GM18505 (cell line): ENCODE measurements around the gene DNASE1.
"Not testable (repeated sequence)": the region's sequence is repeated elsewhere in the genome, so short reads cannot be mapped to it uniquely, and the experiment has no call there.

Experiments
- ATAC-seq: cut with Tn5 transposase; IDR thresholded peaks from one replicate; pipeline ENCODE4 v1.9.1; 2021; ENCODE audit not compliant: unreplicated experiment
- POLR2A ChIP-seq: IDR thresholded peaks from 4 replicates; pipeline ENCODE4 v1.6.1; 2011; ENCODE audit warnings: borderline replicate concordance; ENCODE audit not compliant: insufficient read depth, insufficient read length; ENCODE audit errors: extremely low read depth

The DNASE1 gene

DNA sequence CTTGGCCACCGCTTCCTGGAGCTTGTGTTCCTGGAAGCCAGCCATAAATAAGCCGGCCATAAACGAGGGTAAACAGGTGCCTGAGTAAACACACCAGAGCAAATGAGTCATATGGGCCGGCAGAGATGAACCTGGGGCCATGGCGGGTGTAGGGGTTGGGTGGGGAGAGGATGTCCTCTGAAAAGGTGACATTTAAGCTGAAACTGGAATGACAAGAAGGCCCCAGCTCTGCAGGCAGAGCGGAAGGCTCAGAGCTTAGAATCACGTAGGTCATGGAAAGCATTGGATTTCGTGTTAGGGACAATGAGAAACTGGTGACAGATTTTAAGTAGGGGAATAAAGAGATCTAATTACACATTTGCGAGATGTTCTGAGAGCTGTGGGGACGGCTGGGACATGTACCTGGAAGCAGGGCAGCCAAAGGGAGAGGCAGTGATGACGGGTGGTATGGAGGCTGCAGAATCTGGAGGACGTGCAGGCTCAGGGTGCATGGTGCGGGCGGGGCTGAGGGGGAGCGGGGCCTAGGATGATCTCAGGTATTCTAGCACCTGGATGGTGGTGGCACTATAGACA lies 8.1 kb upstream of the DNASE1 start:
- TF ChIP-seq POLR2A = no peak
- ATAC-seq = no peak

GRCh38 chr16:3650631-3651265 lies 3.7 kb upstream of the DNASE1 start:
- TF ChIP-seq POLR2A = no peak
- no peak for ATAC-seq

GRCh38 chr16:3651461-3652372 lies 2.8 kb upstream of the DNASE1 start:
- TF ChIP-seq POLR2A = no peak
- ATAC-seq = no peak

DNA sequence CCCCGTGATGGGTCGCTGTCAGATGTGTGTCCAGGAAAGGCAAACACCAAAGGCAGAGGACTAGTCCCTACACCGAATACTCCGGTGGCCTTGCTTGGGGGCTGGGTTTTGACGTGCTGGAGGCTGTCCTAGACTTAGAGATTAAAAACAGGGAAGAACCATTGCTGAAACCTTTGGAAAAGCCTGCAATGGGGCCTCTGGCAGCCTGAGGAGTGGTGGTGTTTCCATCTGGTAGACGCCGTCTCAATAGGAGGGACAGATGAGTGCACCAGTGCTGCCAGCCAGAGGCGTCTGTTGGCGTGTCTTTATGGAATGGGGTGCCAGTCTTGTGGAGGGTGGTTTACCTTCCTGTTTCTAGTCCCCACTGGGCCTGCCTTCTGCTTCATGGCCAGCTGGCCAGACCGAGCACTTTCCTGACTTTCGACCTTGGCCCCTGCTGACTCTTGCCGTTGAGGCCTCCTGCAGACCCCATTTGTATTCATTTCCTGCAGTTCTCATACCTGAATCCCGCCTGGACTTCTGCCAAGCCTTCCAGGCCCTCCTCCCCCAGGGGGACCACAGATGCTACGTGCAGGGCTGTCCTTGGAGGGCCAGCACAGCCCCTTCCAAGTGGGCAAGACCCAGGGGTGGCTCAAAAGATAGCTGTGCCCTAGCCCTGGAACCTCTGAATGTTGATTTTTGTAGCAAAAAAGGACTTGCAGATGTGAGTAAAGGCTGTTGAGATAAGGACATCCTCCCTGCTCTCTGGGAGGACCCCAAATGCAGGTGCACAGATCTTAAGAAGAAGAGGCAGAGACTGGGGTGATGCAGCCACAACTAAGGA lies 1.9 kb upstream of the DNASE1 start:
- ATAC-seq = no peak
- TF ChIP-seq POLR2A = no peak

DNA sequence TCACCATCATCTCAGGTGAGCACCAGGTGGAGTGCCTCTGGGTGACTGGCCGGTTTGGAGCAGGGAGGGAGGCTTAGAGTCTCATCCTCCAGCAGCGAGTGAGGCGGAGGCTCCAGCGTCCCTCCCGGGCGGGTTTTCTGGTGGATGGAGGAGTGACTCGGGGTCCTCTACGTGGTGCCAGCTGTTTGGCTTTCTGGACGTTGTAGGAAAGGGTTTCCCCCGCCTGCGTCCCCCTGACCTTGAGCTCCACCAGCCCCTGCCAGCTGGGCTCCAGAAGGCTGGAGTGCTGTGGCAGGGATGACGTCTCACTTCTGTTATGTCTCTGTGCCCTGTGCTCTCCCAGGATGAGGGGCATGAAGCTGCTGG lies 522 bp downstream of the DNASE1 start:
- no peak for ATAC-seq
- TF ChIP-seq POLR2A = no peak

GRCh38 chr16:3655396-3656159 lies 1.1 kb downstream of the DNASE1 start:
- ATAC-seq = no peak

GRCh38 chr16:3656160-3656490 lies 1.6 kb downstream of the DNASE1 start:
- not testable (repeated sequence) for ATAC-seq

More at GRCh38 chr16:3655396-3656159, 1.1 kb downstream of the DNASE1 start:
- no peak for TF ChIP-seq POLR2A

- no peak for ATAC-seq
- TF ChIP-seq POLR2A = no peak
These were observed 2.3 kb downstream of the DNASE1 start for GRCh38 chr16:3656491-3657468.

- TF ChIP-seq POLR2A = no peak
- ATAC-seq = no peak
These were observed 4.8 kb downstream of the DNASE1 start for GRCh38 chr16:3659251-3659650.

DNA sequence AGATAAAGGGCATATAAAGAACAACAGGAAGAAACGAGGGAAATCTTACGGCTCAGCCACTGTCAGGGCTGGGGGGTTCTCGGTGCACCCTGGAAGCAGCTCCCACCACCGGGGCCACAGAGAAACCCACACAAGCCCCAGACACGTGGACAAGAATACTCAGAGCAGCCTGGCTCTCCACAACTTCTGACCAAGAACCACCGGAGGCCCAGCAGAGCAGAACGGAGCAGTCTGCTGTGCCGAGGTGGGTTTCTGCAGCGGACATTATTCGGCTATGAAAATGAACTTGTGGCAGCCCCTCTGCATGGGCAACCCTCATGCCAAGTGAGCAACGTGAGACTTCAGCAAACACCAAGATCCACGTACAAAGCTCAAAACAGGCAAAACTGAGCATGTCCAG lies 6.8 kb downstream of the DNASE1 start:
- no peak for TF ChIP-seq POLR2A
- ATAC-seq = no peak

DNA sequence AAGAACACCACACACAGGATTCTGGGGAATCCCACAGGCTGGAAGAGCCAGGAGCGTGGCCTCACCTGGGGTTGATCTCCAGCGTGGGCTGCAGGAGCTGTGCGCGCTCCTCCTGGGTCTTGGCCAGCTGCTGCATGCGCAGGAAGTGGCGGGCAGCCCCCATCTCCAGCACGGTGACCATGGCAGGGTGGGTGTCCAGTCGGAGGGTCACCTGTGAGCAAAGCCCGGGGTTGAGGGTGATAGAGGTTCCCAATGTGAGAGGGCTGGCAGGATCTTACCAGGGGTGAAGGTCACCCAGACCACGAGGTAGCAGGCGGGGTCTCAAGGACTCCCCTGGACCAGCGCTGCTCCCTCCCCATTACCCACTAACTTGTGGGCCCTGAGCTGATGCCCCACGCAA lies 7.4 kb downstream of the DNASE1 start:
- no peak for TF ChIP-seq POLR2A
- no peak for ATAC-seq

DNA sequence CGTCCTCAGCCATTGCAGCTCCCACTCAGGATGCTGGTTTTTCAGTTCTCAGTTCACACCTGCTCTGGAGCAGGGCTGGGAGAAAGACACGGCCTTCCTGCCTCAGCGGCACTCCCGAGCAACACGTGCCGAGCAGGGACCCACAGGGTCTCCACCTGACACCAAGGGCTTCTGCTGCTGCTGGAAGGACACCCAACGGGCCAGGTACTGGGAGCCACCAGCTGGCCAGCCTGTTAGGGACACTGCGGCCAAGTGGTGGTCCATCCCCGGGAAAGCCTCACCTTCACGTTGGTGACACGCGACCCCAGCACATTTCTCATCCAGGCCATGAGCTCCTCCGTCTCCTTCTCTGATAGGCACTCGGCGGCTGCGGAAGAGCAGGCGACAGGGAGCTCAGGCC lies 8.1 kb downstream of the DNASE1 start:
- no peak for TF ChIP-seq POLR2A

More for the DNA sequence above, 8.1 kb downstream of the DNASE1 start:
- ATAC-seq = no peak
